HFFc6 (cell line): Measurements from ENCODE around the gene HRG. TPM values are rescaled to one million over a fixed set of nuclear protein-coding genes. Genes with fewer than 3 reads are reported as not detected.

Source experiments
- DNase-seq: peaks from one replicate; pipeline ENCODE4 v3.0.0-alpha.2; 2018
- H3K27ac Mint-ChIP-seq: 2 replicates; pipeline ENCODE4 v1.8.0; 2020; ENCODE audit warnings: mild to moderate bottlenecking, mixed read lengths
- H3K27me3 Mint-ChIP-seq: 2 replicates; pipeline ENCODE4 v1.8.0; 2021; ENCODE audit warnings: mild to moderate bottlenecking, moderate library complexity, mixed read lengths; ENCODE audit not compliant: insufficient read depth
- H3K36me3 Mint-ChIP-seq: 2 replicates; pipeline ENCODE4 v1.8.0; 2021; ENCODE audit warnings: low read depth, mixed read lengths
- H3K4me1 Mint-ChIP-seq: 2 replicates; pipeline ENCODE4 v1.8.0; 2020; ENCODE audit warnings: low read depth, mixed read lengths
- H3K4me3 Mint-ChIP-seq: 2 replicates; pipeline ENCODE4 v1.8.0; 2020; ENCODE audit warnings: mild to moderate bottlenecking, moderate library complexity, mixed read lengths
- H3K9me3 Mint-ChIP-seq: 2 replicates; pipeline ENCODE4 v1.8.0; 2020; ENCODE audit warnings: mild to moderate bottlenecking, mixed read lengths
- CTCF ChIP-seq: fragments of 200-600 bp; sonication (generic); IDR thresholded peaks from 2 replicates; pipeline ENCODE4 v1.5.0; 2021; ENCODE audit warnings: antibody characterized with exemption, mild to moderate bottlenecking
- total RNA-seq, 6 experiments: library from RNA; stranded (reverse); fragmentation: NEBNext Ultra II Directional; extraction: Animal tissue kit (Norgen Biotek cat#: 25700); gene quantifications; 2 replicates in 1 of 6; 3 replicates in 5 of 6; pipeline ENCODE4 v1.2.3, GENCODE V29; 2021

HRG gene
- total RNA-seq, 6 experiments from 2014 or later = not detected

- Mint-ChIP-seq H3K27me3 (peaks cover 17% of the 10 kb centered on the region), H3K4me3 (no peak overlapping the region), H3K27ac (no peak overlapping the region), H3K4me1 (no peaks in the 10 kb centered on the region), H3K36me3 (no peaks in the 10 kb centered on the region), H3K9me3 (no peaks in the 10 kb centered on the region)
- no peak for TF ChIP-seq CTCF
- no peak for DNase-seq
These were observed 19.0 kb upstream of the HRG start for GRCh38 chr3:186646841-186647240.

- H3K4me3 Mint-ChIP-seq = no peak overlapping the region
- no peak for TF ChIP-seq CTCF
These were observed 17.0 kb upstream of the HRG start for GRCh38 chr3:186648851-186649250.

GRCh38 chr3:186651678-186652215, 14.1 kb upstream of the HRG start:
- TF ChIP-seq CTCF = no peak
- H3K9me3 Mint-ChIP-seq = no peaks in the 10 kb centered on the region

More at GRCh38 chr3:186648851-186649250, 17.0 kb upstream of the HRG start:
- no peaks in the 10 kb centered on the region for H3K4me1 Mint-ChIP-seq
- H3K27me3 Mint-ChIP-seq = peaks cover 16% of the 10 kb centered on the region
- no peak for DNase-seq
- H3K36me3 Mint-ChIP-seq = no peaks in the 10 kb centered on the region
- H3K9me3 Mint-ChIP-seq = no peaks in the 10 kb centered on the region
- no peak overlapping the region for H3K27ac Mint-ChIP-seq

GRCh38 chr3:186653080-186653707, 12.6 kb upstream of the HRG start:
- H3K9me3 Mint-ChIP-seq = no peaks in the 10 kb centered on the region
- no peak overlapping the region for H3K27ac Mint-ChIP-seq
- no peak for DNase-seq
- H3K27me3 Mint-ChIP-seq = peaks cover 17% of the 10 kb centered on the region
- no peaks in the 10 kb centered on the region for H3K4me1 Mint-ChIP-seq
- TF ChIP-seq CTCF = no peak
- no peaks in the 10 kb centered on the region for H3K36me3 Mint-ChIP-seq
- no peak overlapping the region for H3K4me3 Mint-ChIP-seq

More at GRCh38 chr3:186651678-186652215, 14.1 kb upstream of the HRG start:
- no peak overlapping the region for H3K27ac Mint-ChIP-seq
- H3K27me3 Mint-ChIP-seq = peaks cover 13% of the 10 kb centered on the region
- DNase-seq = no peak
- H3K4me3 Mint-ChIP-seq = no peak overlapping the region
- no peaks in the 10 kb centered on the region for H3K4me1 Mint-ChIP-seq
- no peaks in the 10 kb centered on the region for H3K36me3 Mint-ChIP-seq

GRCh38 chr3:186653984-186654383, 11.8 kb upstream of the HRG start:
- no peak overlapping the region for H3K27ac Mint-ChIP-seq
- H3K4me3 Mint-ChIP-seq = no peak overlapping the region
- no peak for DNase-seq
- TF ChIP-seq CTCF = no peak
- no peaks in the 10 kb centered on the region for H3K9me3 Mint-ChIP-seq
- no peaks in the 10 kb centered on the region for H3K36me3 Mint-ChIP-seq
- H3K4me1 Mint-ChIP-seq = no peaks in the 10 kb centered on the region
- peaks cover 18% of the 10 kb centered on the region for H3K27me3 Mint-ChIP-seq
